GM12873 (cell line): Measurements from ENCODE around the gene FAM83F.

ENCODE experiments used
- CTCF ChIP-seq: IDR thresholded peaks from 2 replicates; pipeline ENCODE4 v1.5.1; 2012; ENCODE audit warnings: low read depth, mild to moderate bottlenecking, moderate library complexity, low read length, control low read depth; ENCODE audit not compliant: insufficient read depth; ENCODE audit errors: missing control alignments

FAM83F gene

DNA sequence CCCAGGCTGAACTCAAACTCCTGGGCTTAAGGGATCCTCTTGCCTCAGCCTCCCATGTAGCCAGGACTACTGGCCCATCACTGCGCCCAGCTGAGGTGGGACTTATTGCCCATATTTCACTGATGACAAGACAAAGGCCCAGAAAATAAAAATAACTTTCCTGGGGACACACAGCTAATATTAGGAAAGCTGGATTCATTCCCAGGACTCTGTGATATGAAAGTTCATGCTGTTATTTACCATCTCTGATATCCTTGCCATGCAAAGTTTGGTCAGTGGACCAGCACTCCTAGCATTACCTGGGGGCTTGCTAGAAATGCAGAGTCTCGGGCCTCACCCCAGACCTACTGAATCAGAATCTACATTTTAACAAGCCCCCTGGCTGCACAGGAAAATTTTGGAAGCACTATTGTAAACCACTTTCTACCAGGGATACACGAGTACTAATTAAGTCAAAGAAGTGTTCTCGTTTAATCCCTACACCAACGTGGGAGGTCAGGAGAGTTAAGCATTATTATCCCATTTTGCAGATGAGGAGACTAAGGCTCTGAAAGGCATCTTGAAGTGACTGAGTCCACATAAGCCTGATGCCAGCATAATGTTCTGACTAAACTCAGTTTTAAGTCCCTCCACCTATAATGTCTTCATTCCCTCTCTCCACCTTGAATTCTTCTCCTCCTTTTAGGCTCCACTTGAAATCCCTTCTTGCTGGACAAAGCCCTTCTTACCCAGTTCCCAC, 2.5 kb upstream of the FAM83F start:
- TF ChIP-seq CTCF, result no peak

DNA sequence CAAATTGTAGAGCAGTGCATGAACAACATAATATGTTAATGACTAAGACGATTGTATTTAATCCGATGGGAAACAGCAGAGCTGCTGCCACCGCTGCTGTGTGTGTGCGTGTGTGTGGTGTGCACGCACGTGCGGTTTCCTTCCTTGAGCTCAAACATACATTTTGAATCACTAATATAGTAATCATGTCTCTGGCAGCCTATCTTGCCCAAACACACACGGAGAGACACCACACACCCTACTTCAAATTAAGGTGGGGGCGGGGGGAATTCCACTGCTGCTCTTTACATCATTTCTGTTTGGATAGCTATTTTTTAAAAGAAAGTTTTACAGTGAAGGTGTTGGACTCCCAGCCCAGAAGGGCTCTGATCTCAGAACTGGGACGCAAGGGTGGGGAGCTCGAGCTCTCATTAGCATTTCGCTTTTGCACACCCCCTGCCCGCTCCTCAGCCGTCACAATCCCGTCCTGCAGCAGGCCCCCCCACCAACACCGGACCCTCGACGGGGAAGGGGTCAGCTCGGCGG, 651 bp upstream of the FAM83F start:
- TF ChIP-seq CTCF, result no peak

- no peak for TF ChIP-seq CTCF
These were observed 869 bp downstream of the FAM83F start for GRCh38 chr22:39995393-39996252.

- TF ChIP-seq CTCF, result no peak
These were observed 2.0 kb downstream of the FAM83F start for GRCh38 chr22:39996732-39997131.

GRCh38 chr22:39997421-39997820, 2.7 kb downstream of the FAM83F start:
- no peak for TF ChIP-seq CTCF

DNA sequence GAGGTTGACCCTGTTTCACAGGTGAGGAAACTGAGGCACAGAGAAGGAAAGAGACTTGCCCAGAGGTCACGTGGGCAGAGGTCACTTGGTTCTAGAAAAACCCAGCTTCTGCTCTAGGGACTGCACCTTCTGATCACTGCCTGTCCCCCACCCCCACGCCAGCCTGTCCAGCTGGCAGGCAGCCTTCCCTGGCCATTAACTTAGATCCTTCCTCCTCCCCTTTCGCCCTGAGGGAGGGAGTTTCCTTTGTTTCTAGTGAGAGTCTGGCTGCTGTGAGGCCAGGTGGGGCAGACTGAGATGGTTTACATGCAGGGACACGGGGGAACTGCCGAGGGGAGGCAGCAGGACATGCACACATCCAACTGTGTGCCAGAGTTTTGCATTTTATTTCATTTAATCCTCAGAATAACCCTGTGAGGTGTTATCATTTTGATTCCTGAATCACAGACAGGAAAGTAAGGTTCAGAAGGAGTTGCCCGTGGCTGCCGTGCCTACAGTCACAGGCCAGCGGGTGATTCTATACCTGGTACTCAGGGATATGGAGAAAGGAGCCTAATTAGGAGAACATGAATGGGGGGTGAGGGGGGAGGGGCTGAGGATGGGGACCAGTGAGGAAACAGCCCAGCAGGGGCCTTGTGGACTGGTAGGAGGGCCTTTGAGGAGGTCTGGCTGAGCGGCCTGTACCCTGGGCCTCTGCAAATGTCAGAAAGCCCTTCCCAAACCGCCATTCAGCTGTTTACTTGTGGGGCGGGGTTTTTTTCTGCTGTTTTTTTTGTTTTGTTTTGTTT, 3.4 kb downstream of the FAM83F start:
- TF ChIP-seq CTCF, result no peak
